IgD-negative memory B cell (primary cell): ENCODE measurements around the gene LRRC31. TPM values are rescaled to one million over a fixed set of nuclear protein-coding genes. Genes with fewer than 3 reads are reported as not detected.

ENCODE experiments used
- H3K27ac Mint-ChIP-seq, 3 donors: one replicate each; pipeline ENCODE4 v1.8.0; 2020 to 2022; ENCODE audit warnings: mild to moderate bottlenecking in 3 of 3, mixed read lengths in 3 of 3, moderate library complexity in 1 of 3
- H3K27me3 Mint-ChIP-seq: one replicate; pipeline ENCODE4 v1.8.0; 2021; ENCODE audit warnings: mixed read lengths
- H3K36me3 Mint-ChIP-seq: one replicate; pipeline ENCODE4 v1.8.0; 2020; ENCODE audit warnings: mild to moderate bottlenecking, mixed read lengths
- H3K4me1 Mint-ChIP-seq, 3 donors: one replicate each; pipeline ENCODE4 v1.8.0; 2020 to 2022; ENCODE audit warnings: mixed read lengths in 3 of 3, mild to moderate bottlenecking in 1 of 3
- H3K4me3 Mint-ChIP-seq, 4 donors: one replicate each; pipeline ENCODE4 v1.8.0; 2020 to 2022; ENCODE audit warnings: mild to moderate bottlenecking in 4 of 4, mixed read lengths in 4 of 4, moderate library complexity in 3 of 4
- H3K9me3 Mint-ChIP-seq, 3 donors: one replicate each; pipeline ENCODE4 v1.8.0; 2020 to 2021; ENCODE audit warnings: mixed read lengths in 3 of 3, mild to moderate bottlenecking in 1 of 3
- polyA plus RNA-seq: library from polyadenylated mRNA; unstranded; fragments of 300-500 nt; fragmentation: Illumina TruSeq; gene quantifications from one replicate; pipeline ENCODE4 v1.2.3, GENCODE V29; 2021

Gene LRRC31
- polyA plus RNA-seq, 1 donor from 2014 or later = not detected

- Mint-ChIP-seq H3K27ac (peak within 1 kb of the TSS; percentile 12 to 90 (median 76)), H3K4me1 (peaks cover 19 to 21% (median 20%) of the 10 kb centered on the region in 3 donors), H3K4me3 (peak within 1 kb of the TSS; percentile 85 to 94 (median 90)), H3K27me3 (no peaks in the 10 kb centered on the region), H3K9me3 (peaks cover 0 to 10% (median 0%) of the 10 kb centered on the region in 3 donors), H3K36me3 (no peaks in the 10 kb centered on the region)
These were observed 57.2 kb downstream of the LRRC31 start, which contains the start of the genes LRRC34 and LRRIQ4 for GRCh38 chr3:169812332-169813235. TSS of gene LRRC34 (minus strand) at chr3:169812904. CDS start at chr3:169812548, 356 bp downstream. TSS of gene LRRIQ4 (plus strand) at chr3:169812870. CDS start at chr3:169821922, 9,052 bp downstream.

GRCh38 chr3:169811631-169812331 is 58.0 kb downstream of the LRRC31 start:
- Mint-ChIP-seq H3K36me3 (no peaks in the 10 kb centered on the region), H3K4me3 (peak overlapping the region; percentile 85 to 94 (median 90)), H3K27ac (peak overlapping the region in 2 of 3 donors; percentile 16 to 76), H3K4me1 (peaks cover 19 to 21% (median 20%) of the 10 kb centered on the region in 3 donors), H3K27me3 (no peaks in the 10 kb centered on the region), H3K9me3 (peaks cover 0 to 10% (median 0%) of the 10 kb centered on the region in 3 donors)

- Mint-ChIP-seq H3K36me3 (no peaks in the 10 kb centered on the region), H3K9me3 (no peaks in the 10 kb centered on the region), H3K27ac (peak overlapping the region; percentile 17 to 41 (median 22)), H3K4me3 (peak overlapping the region in 1 of 4 donors; percentile 71), H3K27me3 (no peaks in the 10 kb centered on the region), H3K4me1 (peaks cover 17 to 20% (median 18%) of the 10 kb centered on the region in 3 donors)
These were observed 60.4 kb downstream of the LRRC31 start for GRCh38 chr3:169809230-169809795.

GRCh38 chr3:169804681-169805080 is 65.1 kb downstream of the LRRC31 start:
- no peaks in the 10 kb centered on the region for H3K9me3 Mint-ChIP-seq
- peaks cover 0 to 3% (median 2%) of the 10 kb centered on the region in 3 donors for H3K4me1 Mint-ChIP-seq
- no peak overlapping the region for H3K4me3 Mint-ChIP-seq
- no peaks in the 10 kb centered on the region for H3K27me3 Mint-ChIP-seq
- no peak overlapping the region for H3K27ac Mint-ChIP-seq
- H3K36me3 Mint-ChIP-seq = no peaks in the 10 kb centered on the region

- H3K4me3 Mint-ChIP-seq = no peak overlapping the region
- H3K36me3 Mint-ChIP-seq = no peaks in the 10 kb centered on the region
- H3K4me1 Mint-ChIP-seq = no peaks in the 10 kb centered on the region
- H3K27me3 Mint-ChIP-seq = no peaks in the 10 kb centered on the region
- no peak overlapping the region for H3K27ac Mint-ChIP-seq
- H3K9me3 Mint-ChIP-seq = peaks cover 0 to 3% (median 0%) of the 10 kb centered on the region in 3 donors
These were observed 77.4 kb downstream of the LRRC31 start for GRCh38 chr3:169792359-169792758.

- Mint-ChIP-seq H3K4me3 (no peak overlapping the region), H3K4me1 (peaks cover 0 to 5% (median 0%) of the 10 kb centered on the region in 3 donors), H3K27ac (no peak overlapping the region), H3K9me3 (peaks cover 0 to 3% (median 0%) of the 10 kb centered on the region in 3 donors), H3K36me3 (peaks cover 2% of the 10 kb centered on the region), H3K27me3 (no peaks in the 10 kb centered on the region)
These were observed 78.9 kb downstream of the LRRC31 start for GRCh38 chr3:169790687-169791429.

GRCh38 chr3:169790219-169790618 is 79.5 kb downstream of the LRRC31 start:
- H3K4me3 Mint-ChIP-seq = no peak overlapping the region
- no peaks in the 10 kb centered on the region for H3K27me3 Mint-ChIP-seq
- H3K27ac Mint-ChIP-seq = no peak overlapping the region
- H3K9me3 Mint-ChIP-seq = peaks cover 0 to 3% (median 0%) of the 10 kb centered on the region in 3 donors
- H3K4me1 Mint-ChIP-seq = peaks cover 0 to 5% (median 0%) of the 10 kb centered on the region in 3 donors
- H3K36me3 Mint-ChIP-seq = peaks cover 4% of the 10 kb centered on the region

Other genes with a start within 250 kb of the LRRC31 start
- gene MECOM, start 206.2 kb downstream of the LRRC31 start, polyA plus RNA-seq = not detected
- gene TERC, start 104.9 kb downstream of the LRRC31 start, polyA plus RNA-seq = 0.78 TPM
- 0.20 TPM for gene ACTRT3, start 100.4 kb downstream of the LRRC31 start, polyA plus RNA-seq
- gene MYNN, start 96.5 kb downstream of the LRRC31 start, polyA plus RNA-seq = 15.2 TPM
- not detected for gene LRRIQ4, start 57.1 kb downstream of the LRRC31 start, polyA plus RNA-seq
- gene LRRC34, start 57.0 kb downstream of the LRRC31 start, polyA plus RNA-seq = 0.60 TPM
- gene SAMD7, start 41.6 kb upstream of the LRRC31 start, polyA plus RNA-seq = not detected
- 273 TPM for gene SEC62, start 96.9 kb upstream of the LRRC31 start, polyA plus RNA-seq
- 40.9 TPM for gene GPR160, start 168.1 kb upstream of the LRRC31 start, polyA plus RNA-seq